Central memory CD4-positive, alpha-beta T cell (primary cell): ENCODE results near the gene PSMB4.

Experiments
- DNase-seq: peaks from one replicate; pipeline ENCODE4 v3.0.0; 2022

The PSMB4 gene

GRCh38 chr1:151443846-151444782, 44.7 kb downstream of the PSMB4 start:
- DNase-seq, result peak; percentile 63

GRCh38 chr1:151444783-151445177, 45.4 kb downstream of the PSMB4 start:
- no peak for DNase-seq

- DNase-seq, result no peak
Observed at GRCh38 chr1:151447696-151448095, 48.3 kb downstream of the PSMB4 start.
